ENCODE data around the gene ATP6V0D1.

GRCh38 chr16:67436640-67437193 lies 44.2 kb downstream of the ATP6V0D1 start:
- no peak for TF ChIP-seq CTCF (IDR thresholded peaks at IDR 0.05; ENCODE audit: poor library complexity, severe bottlenecking)
- TF ChIP-seq TAF1 (IDR thresholded peaks at IDR 0.05; ENCODE audit: low read depth), result no peak
- TF ChIP-seq EP300 (conservative IDR thresholded peaks at IDR 0.05; ENCODE audit: poor library complexity, severe bottlenecking), result no peak
- TF ChIP-seq EZH2 (IDR thresholded peaks at IDR 0.05; ENCODE audit: borderline replicate concordance, insufficient read depth, low read length, poor library complexity, severe bottlenecking), result no peak
- TF ChIP-seq REST (IDR thresholded peaks at IDR 0.05; ENCODE audit: borderline replicate concordance), result no peak
- no peak for TF ChIP-seq SMC3 (conservative IDR thresholded peaks at IDR 0.05; ENCODE audit: poor library complexity)
